Measurements from ENCODE around the gene AP1S2.
"Not testable (repeated sequence)": the region's sequence is repeated elsewhere in the genome, so short reads cannot be mapped to it uniquely, and the experiment has no call there.

Gene AP1S2

GRCh38 chrX:15855568-15856221 is 1.1 kb upstream of the AP1S2 start:
- no peak for DNase-seq (ENCODE audit: low spot score)

GRCh38 chrX:15854080-15854655 is 445 bp downstream of the AP1S2 start:
- DNase-seq (ENCODE audit: low spot score): peak; percentile 17

- no peak for DNase-seq (ENCODE audit: low spot score)
Observed at GRCh38 chrX:15853586-15854079, 980 bp downstream of the AP1S2 start.

- no peak for DNase-seq (ENCODE audit: low spot score)
Observed at GRCh38 chrX:15849555-15849954, 5.1 kb downstream of the AP1S2 start.

- DNase-seq (ENCODE audit: low spot score): no peak
Observed at GRCh38 chrX:15848576-15848975, 6.0 kb downstream of the AP1S2 start.

GRCh38 chrX:15843960-15844359 is 10.7 kb downstream of the AP1S2 start:
- no peak for DNase-seq (ENCODE audit: low spot score)

GRCh38 chrX:15841853-15842516 is 12.6 kb downstream of the AP1S2 start:
- no peak for DNase-seq (ENCODE audit: low spot score)

GRCh38 chrX:15838017-15838416 is 16.6 kb downstream of the AP1S2 start:
- peak; percentile 28 for DNase-seq (ENCODE audit: low spot score)

- DNase-seq (ENCODE audit: low spot score): no peak
Observed at GRCh38 chrX:15834827-15835595, 19.6 kb downstream of the AP1S2 start.

- DNase-seq (ENCODE audit: low spot score): no peak
Observed at GRCh38 chrX:15834053-15834452, 20.6 kb downstream of the AP1S2 start.

- not testable (repeated sequence) for DNase-seq (ENCODE audit: low spot score)
Observed at GRCh38 chrX:15831347-15831746, 23.3 kb downstream of the AP1S2 start.

- DNase-seq (ENCODE audit: low spot score): no peak
Observed at GRCh38 chrX:15829217-15829616, 25.4 kb downstream of the AP1S2 start.

- no peak for DNase-seq (ENCODE audit: low spot score)
Observed at GRCh38 chrX:15825936-15826335, 28.7 kb downstream of the AP1S2 start.

GRCh38 chrX:15822922-15823321 is 31.7 kb downstream of the AP1S2 start:
- no peak for DNase-seq (ENCODE audit: low spot score)

- no peak for DNase-seq (ENCODE audit: low spot score)
Observed at GRCh38 chrX:15820106-15821073, 34.2 kb downstream of the AP1S2 start.

GRCh38 chrX:15816886-15817285 is 37.7 kb downstream of the AP1S2 start:
- no peak for DNase-seq (ENCODE audit: low spot score)

- DNase-seq (ENCODE audit: low spot score): no peak
Observed at GRCh38 chrX:15816438-15816809, 38.2 kb downstream of the AP1S2 start.

- peak; percentile 17 for DNase-seq (ENCODE audit: low spot score)
Observed at GRCh38 chrX:15815779-15816437, 38.7 kb downstream of the AP1S2 start.

- no peak for DNase-seq (ENCODE audit: low spot score)
Observed at GRCh38 chrX:15814771-15815365, 39.7 kb downstream of the AP1S2 start.

- DNase-seq (ENCODE audit: low spot score): no peak
Observed at GRCh38 chrX:15813416-15813815, 41.2 kb downstream of the AP1S2 start.

All from germinal center (tissue), 1 donor.